HFFc6 (cell line): ENCODE results near the gene STK10. TPM values are rescaled to one million over a fixed set of nuclear protein-coding genes. Genes with fewer than 3 reads are reported as not detected.

Experiments
- DNase-seq: peaks from one replicate; pipeline ENCODE4 v3.0.0-alpha.2; 2018
- H3K27ac Mint-ChIP-seq: 2 replicates; pipeline ENCODE4 v1.8.0; 2020; ENCODE audit warnings: mild to moderate bottlenecking, mixed read lengths
- H3K27me3 Mint-ChIP-seq: 2 replicates; pipeline ENCODE4 v1.8.0; 2021; ENCODE audit warnings: mild to moderate bottlenecking, moderate library complexity, mixed read lengths; ENCODE audit not compliant: insufficient read depth
- H3K36me3 Mint-ChIP-seq: 2 replicates; pipeline ENCODE4 v1.8.0; 2021; ENCODE audit warnings: low read depth, mixed read lengths
- H3K4me1 Mint-ChIP-seq: 2 replicates; pipeline ENCODE4 v1.8.0; 2020; ENCODE audit warnings: low read depth, mixed read lengths
- H3K4me3 Mint-ChIP-seq: 2 replicates; pipeline ENCODE4 v1.8.0; 2020; ENCODE audit warnings: mild to moderate bottlenecking, moderate library complexity, mixed read lengths
- H3K9me3 Mint-ChIP-seq: 2 replicates; pipeline ENCODE4 v1.8.0; 2020; ENCODE audit warnings: mild to moderate bottlenecking, mixed read lengths
- total RNA-seq, 6 experiments: library from RNA; stranded (reverse); fragmentation: NEBNext Ultra II Directional; extraction: Animal tissue kit (Norgen Biotek cat#: 25700); gene quantifications; 2 replicates in 1 of 6; 3 replicates in 5 of 6; pipeline ENCODE4 v1.2.3, GENCODE V29; 2021
- TF ChIP-seq, protein P1 (sequence below): fragments of 200-600 bp; sonication (generic); IDR thresholded peaks from 2 replicates; pipeline ENCODE4 v1.5.0; 2021; ENCODE audit warnings: antibody characterized with exemption, mild to moderate bottlenecking

Gene STK10
- total RNA-seq, 6 experiments from 2014 or later, result 39.8 to 51.6 (median 47.5) TPM

DNA sequence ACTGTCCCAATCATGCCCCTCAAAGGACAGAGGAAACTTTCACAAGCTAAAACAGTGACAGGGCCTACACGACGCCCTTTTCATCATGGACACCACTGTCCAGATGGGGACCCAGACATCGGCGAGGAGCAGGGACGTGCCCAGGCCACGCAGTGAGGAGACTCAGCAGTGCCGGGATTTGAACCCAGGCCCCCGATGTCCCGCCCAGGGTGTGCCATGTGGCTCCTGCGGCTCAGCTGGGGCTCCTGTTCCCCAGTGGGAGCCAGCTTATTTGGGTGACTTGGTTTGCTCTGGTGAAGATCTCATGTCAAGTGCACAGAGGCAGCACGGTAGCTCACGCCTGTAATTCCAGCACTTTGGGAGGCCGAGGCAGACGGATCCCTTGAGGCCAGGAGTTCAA, 82.2 kb downstream of the STK10 start:
- Mint-ChIP-seq H3K27me3 (peaks cover 12% of the 10 kb centered on the region; the same call in 1 of the 2 replicates), H3K9me3 (no peaks in the 10 kb centered on the region), H3K27ac (peak overlapping the region; percentile 46; the same call in 1 of the 2 replicates), H3K36me3 (peaks cover 34% of the 10 kb centered on the region), H3K4me3 (no peak overlapping the region), H3K4me1 (peaks cover 66% of the 10 kb centered on the region)
- TF ChIP-seq, protein P1, sequence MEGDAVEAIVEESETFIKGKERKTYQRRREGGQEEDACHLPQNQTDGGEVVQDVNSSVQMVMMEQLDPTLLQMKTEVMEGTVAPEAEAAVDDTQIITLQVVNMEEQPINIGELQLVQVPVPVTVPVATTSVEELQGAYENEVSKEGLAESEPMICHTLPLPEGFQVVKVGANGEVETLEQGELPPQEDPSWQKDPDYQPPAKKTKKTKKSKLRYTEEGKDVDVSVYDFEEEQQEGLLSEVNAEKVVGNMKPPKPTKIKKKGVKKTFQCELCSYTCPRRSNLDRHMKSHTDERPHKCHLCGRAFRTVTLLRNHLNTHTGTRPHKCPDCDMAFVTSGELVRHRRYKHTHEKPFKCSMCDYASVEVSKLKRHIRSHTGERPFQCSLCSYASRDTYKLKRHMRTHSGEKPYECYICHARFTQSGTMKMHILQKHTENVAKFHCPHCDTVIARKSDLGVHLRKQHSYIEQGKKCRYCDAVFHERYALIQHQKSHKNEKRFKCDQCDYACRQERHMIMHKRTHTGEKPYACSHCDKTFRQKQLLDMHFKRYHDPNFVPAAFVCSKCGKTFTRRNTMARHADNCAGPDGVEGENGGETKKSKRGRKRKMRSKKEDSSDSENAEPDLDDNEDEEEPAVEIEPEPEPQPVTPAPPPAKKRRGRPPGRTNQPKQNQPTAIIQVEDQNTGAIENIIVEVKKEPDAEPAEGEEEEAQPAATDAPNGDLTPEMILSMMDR, result no peak
- no peak for DNase-seq

DNA sequence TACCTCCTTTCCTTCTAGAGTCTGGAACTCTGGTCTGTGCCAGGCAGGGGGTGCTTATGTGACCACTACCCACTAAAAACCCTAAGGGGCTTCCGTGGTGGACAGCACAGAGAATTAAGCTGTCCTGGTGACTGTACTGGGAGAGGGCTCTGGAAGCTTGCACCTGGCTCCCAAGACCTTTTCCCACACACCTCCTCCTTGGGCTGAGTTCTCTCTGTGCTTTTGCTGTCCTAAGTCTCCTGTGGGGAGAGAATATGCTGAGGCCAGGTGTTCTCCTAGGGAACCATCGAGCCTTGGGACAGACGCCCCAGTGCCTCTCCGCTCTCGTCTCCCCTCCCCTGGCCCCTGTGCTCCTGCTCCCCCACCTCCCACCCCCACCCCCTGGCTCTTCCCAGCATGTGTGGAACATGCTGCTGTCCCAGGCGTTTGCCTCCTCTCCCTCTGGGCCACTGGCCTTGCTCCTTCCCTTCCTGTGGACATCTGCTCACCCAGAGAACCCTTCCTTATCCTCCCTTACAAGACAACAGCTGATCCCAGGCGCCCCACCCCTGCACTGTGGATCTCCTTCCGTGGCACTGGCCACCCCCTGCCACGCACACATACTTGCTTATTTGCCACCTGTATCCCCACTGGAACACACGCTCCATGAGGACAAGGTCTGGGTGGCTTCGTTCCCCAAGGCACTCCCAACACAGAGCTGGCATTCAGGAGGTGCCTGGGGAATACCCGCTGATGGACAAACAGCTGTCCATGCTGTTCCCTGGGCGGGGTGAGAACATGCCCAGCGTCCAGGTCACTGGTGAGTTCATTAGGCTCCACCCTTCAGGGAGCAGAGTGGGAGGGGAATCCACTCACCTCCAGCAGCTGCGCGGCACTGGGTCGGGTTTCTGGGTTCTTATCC, 83.0 kb downstream of the STK10 start:
- TF ChIP-seq, protein P1, result no peak
- DNase-seq, result no peak
- Mint-ChIP-seq H3K9me3 (no peaks in the 10 kb centered on the region), H3K4me1 (peaks cover 58% of the 10 kb centered on the region), H3K27ac (peak overlapping the region; percentile 48), H3K36me3 (peaks cover 34% of the 10 kb centered on the region), H3K4me3 (no peak overlapping the region), H3K27me3 (peaks cover 12% of the 10 kb centered on the region; the same call in 1 of the 2 replicates)

DNA sequence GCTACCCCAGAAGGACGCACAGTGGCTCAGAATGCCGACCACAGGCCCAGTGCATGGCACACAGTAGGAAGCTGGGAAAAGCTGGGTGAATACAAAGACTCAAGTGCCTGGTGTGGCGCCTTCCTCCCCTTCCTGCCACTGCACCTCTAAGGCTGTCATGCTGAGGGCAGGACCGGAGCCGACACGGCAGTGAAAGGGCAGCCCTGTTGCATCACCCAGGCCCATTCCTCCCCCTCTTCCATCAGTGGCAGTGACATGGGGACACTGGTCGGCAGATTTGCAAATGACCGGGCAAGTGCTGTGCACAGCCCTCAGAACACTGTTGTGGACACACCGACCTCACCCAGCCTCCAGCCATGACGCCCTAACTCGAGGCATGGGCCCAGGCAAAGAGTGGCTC, 84.0 kb downstream of the STK10 start:
- H3K9me3 Mint-ChIP-seq, result no peaks in the 10 kb centered on the region
- TF ChIP-seq, protein P1, result no peak
- H3K27ac Mint-ChIP-seq, result peak overlapping the region; percentile 92
- H3K27me3 Mint-ChIP-seq, result peaks cover 6% of the 10 kb centered on the region; the same call in 1 of the 2 replicates
- H3K4me1 Mint-ChIP-seq, result peaks cover 51% of the 10 kb centered on the region
- DNase-seq, result no peak
- peak overlapping the region; percentile 81 for H3K4me3 Mint-ChIP-seq
- H3K36me3 Mint-ChIP-seq, result peaks cover 29% of the 10 kb centered on the region

DNA sequence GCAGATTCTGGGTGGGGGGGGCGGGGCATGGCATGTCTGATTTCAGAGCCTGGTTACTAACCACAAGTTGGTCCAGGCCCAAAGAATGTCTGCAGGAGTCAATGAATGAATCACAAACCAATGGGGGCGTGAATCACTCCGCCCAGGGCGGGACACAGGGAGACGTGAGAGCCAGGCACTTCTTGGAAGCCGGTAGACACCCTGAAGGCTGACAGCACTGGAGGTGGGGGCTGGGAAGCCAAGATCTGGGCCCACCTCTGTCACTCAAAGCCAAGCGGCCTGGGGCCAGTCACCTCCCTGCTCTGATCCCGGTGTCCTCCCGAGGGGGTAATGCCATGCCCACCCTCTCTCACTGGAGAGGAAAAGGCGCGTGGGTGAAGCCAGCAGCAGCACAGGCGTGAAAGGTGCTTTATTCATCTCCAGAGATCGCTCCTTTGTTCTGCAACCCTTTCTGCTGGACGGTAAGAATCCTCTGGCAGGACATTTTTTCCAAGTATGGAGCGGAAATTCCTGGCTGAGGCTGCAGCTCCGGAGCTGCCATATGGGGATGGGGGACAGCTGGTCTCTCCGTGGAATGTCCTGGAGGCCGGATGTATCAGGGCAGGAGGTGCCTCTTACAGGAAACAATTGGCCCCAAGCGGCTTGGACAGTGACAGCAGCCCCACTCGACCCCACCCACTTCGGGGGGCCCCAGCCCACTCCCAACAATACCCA, 85.0 kb downstream of the STK10 start:
- H3K4me3 Mint-ChIP-seq, result peak overlapping the region; percentile 81
- H3K36me3 Mint-ChIP-seq, result peaks cover 36% of the 10 kb centered on the region
- peaks cover 59% of the 10 kb centered on the region for H3K4me1 Mint-ChIP-seq
- DNase-seq, result peak; percentile 94
- H3K27ac Mint-ChIP-seq, result peak overlapping the region; percentile 92
- H3K9me3 Mint-ChIP-seq, result no peaks in the 10 kb centered on the region
- H3K27me3 Mint-ChIP-seq, result peaks cover 8% of the 10 kb centered on the region; the same call in 1 of the 2 replicates
- TF ChIP-seq, protein P1, result no peak

DNA sequence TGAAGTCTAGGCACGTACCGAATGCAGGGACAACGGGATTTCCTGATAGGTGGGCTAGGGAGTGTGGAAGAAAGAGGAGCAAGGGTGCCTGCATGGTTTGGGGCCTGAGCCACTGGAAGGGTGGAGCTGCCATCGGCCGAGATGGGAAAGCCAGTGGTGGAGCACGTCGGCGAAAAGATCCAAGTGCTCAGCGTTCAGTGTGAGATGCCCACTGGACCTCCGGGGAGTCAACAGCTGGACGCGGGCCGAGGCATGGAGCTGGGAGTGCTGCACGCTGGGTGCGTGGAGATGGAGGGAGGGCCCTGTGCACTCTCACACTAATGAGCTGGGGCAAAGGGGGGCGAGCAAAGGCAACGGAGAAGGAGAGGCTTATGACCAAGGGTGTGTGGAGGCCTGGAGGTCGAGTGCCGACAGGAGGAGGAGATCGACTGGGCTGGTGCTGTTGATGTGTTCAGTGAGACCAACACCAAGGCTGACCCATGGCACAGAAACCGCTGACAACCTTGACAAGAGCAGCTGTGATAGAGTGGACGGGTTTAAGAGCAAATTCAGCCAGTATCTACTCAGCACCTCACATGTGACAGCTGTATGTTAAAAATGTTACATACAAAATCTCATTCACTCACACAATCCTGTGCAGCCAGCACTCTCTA, 85.7 kb downstream of the STK10 start:
- Mint-ChIP-seq H3K9me3 (no peaks in the 10 kb centered on the region), H3K4me3 (peak overlapping the region; percentile 81), H3K36me3 (peaks cover 44% of the 10 kb centered on the region), H3K4me1 (peaks cover 59% of the 10 kb centered on the region), H3K27ac (peak overlapping the region; percentile 92), H3K27me3 (peaks cover 9% of the 10 kb centered on the region)
- TF ChIP-seq, protein P1, result no peak
- no peak for DNase-seq
